Right cardiac atrium (tissue), 5 donors: ENCODE data around the gene CLDN14. TPM values are rescaled to one million over a fixed set of nuclear protein-coding genes. Genes with fewer than 3 reads are reported as not detected.

ENCODE experiments used
- ATAC-seq, 2 donors: fragments of 200-7000 bp; cut with Tn5 transposase; one replicate each; pipeline versions ENCODE4 v1.8.0 to v1.9.1; 2020; ENCODE audit warnings: moderate library complexity in 2 of 2, mild to moderate bottlenecking in 1 of 2
- DNase-seq, 3 donors: peaks; one replicate each; pipeline ENCODE4 v3.0.0-alpha.2; 2020
- H3K27ac ChIP-seq: one replicate; pipeline ENCODE4 v1.5.1; 2013; ENCODE audit warnings: mild to moderate bottlenecking, low read length, control low read depth, moderate library complexity
- H3K27me3 ChIP-seq: one replicate; pipeline ENCODE4 v1.6.1; 2013; ENCODE audit not compliant: control insufficient read depth, insufficient read depth
- H3K4me1 ChIP-seq: one replicate; pipeline ENCODE4 v1.6.1; 2013; ENCODE audit warnings: low read length; ENCODE audit not compliant: control insufficient read depth, insufficient read depth
- H3K4me3 ChIP-seq: one replicate; pipeline ENCODE4 v1.5.1; 2013; ENCODE audit warnings: low read length, control low read depth
- H3K9me3 ChIP-seq: one replicate; pipeline ENCODE4 v1.6.1; 2013; ENCODE audit warnings: low read length; ENCODE audit not compliant: control insufficient read depth
- WGBS: extraction: QIAGEN DNeasy Blood & Tissue Kit; methylation state at CpG from one replicate; pipeline ENCODE4 v1.1.7; 2013; 5-methylcytosine and 5-hydroxymethylcytosine counted together
- intact Hi-C, 4 donors: fragments of 100-400 bp; cut with DNase I; formaldehyde crosslinking; loops; one replicate each; pipeline versions ENCODE4 v1.11.0 to v1.14.0; 2022 to 2023
- polyA plus RNA-seq: library from polyadenylated mRNA; stranded (reverse); fragments of 200-250 nt; gene quantifications from one replicate; pipeline ENCODE4 v1.2.3, GENCODE V29; 2013
- total RNA-seq, 4 donors: library from RNA; stranded (reverse); fragmentation: NEBNext Ultra II Directional; extraction: Animal tissue kit (Norgen Biotek cat#: 25700); gene quantifications; one replicate each; pipeline ENCODE4 v1.2.1, GENCODE V29; 2021
- donor health status: healthy with polysubstance abuse.
- donor health status: DM: no; HTN: yes; CAD: no.
- donor health status: DM: no; HTN: no; CAD: no.
- donor health status: DM: no; HTN: yes; CAD: no; lungs with severe emphysema.
- donor health status: DM: yes; HTN: yes; CAD: no.

Gene CLDN14
- total and polyA plus RNA-seq, 5 donors: not detected

DNA sequence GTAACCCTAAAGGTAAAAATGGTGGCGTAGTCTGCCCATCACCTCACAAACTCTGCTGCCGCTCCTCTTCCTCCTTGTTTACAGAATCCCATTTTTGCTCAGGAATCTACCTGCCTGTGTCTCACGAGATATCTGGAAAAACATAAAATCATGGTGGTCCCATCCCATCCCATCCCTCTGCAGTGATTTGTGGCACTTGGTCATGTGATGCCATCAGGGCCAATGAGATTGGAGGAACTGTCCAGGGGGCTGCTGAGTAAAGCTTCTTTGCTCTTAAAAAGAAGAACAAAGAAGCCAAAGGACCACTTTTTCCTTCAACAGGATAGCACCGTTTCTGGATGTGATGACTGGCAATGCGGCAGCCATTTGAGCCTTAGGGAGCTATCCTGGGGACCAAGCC is 33.0 kb upstream of the CLDN14 start:
- 70% methylated on average over 5 of the region's 5 CpGs for WGBS
- H3K9me3 ChIP-seq: no peaks in the 10 kb centered on the region
- no peaks in the 10 kb centered on the region for H3K27me3 ChIP-seq
- ATAC-seq: no peak
- intact Hi-C loops: no loop called here
- DNase-seq: no peak
- no peaks in the 10 kb centered on the region for H3K4me1 ChIP-seq
- no peak overlapping the region for H3K4me3 ChIP-seq
- no peak overlapping the region for H3K27ac ChIP-seq

DNA sequence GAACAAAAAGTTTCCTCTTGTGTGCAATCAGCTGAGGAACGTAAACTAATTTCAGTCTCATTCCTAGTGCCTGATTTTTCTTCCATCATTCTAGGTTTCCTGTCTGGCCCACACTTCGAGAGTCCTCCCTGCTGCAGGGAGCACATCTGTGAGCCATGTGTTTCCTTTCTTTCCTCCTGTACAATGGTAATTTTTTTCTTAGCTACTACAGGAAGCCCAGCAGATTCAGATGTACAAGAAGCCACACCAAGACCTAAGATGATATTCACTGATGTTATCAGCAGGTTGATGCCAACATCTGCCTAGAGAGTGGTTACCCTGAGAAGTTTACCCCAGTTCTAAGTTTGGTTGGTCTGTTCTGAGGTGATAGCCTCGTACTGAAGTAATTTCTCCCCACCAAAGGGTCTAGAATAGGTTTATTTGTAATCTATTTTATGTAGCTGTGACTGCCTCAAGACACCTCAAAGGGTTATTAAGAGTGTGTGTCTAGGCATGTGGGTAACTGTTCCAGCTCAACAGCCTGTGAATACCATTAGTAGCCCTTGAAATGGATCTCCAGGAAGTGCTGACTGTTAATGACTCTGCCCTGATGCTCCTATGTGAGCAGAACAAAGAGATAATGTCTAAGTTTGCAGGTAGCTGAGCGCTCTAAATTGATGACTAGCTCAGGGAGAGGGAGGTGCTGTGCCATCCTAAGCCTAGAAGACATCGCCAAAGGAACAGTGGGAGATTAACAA is 31.7 kb upstream of the CLDN14 start:
- WGBS: 68% methylated on average over 5 of the region's 5 CpGs
- DNase-seq: no peak
- no peak overlapping the region for H3K27ac ChIP-seq
- no peaks in the 10 kb centered on the region for H3K4me1 ChIP-seq
- H3K9me3 ChIP-seq: no peaks in the 10 kb centered on the region
- ATAC-seq: no peak
- no peak overlapping the region for H3K4me3 ChIP-seq
- intact Hi-C loops: no loop called here
- H3K27me3 ChIP-seq: no peaks in the 10 kb centered on the region

GRCh38 chr21:36510911-36511310 is 31.0 kb upstream of the CLDN14 start:
- H3K4me1 ChIP-seq: no peaks in the 10 kb centered on the region
- no peak overlapping the region for H3K4me3 ChIP-seq
- intact Hi-C loops: no loop called here
- no peak for ATAC-seq
- no peaks in the 10 kb centered on the region for H3K27me3 ChIP-seq
- WGBS: 72% methylated on average over 6 of the region's 6 CpGs
- H3K27ac ChIP-seq: no peak overlapping the region
- H3K9me3 ChIP-seq: no peaks in the 10 kb centered on the region
- DNase-seq: no peak

GRCh38 chr21:36509973-36510664 is 30.2 kb upstream of the CLDN14 start:
- no peak for DNase-seq
- Histone ChIP-seq H3K27me3 (no peaks in the 10 kb centered on the region), H3K4me3 (no peak overlapping the region), H3K27ac (no peak overlapping the region), H3K4me1 (no peaks in the 10 kb centered on the region), H3K9me3 (no peaks in the 10 kb centered on the region)
- intact Hi-C loops: loop anchor here in 2 of 4 donors (10.0 kb wide), 1 partner anchor 415 kb away; no protein-coding TSS in a partner anchor
- 86% methylated on average over 9 of the region's 9 CpGs for WGBS
- no peak for ATAC-seq

DNA sequence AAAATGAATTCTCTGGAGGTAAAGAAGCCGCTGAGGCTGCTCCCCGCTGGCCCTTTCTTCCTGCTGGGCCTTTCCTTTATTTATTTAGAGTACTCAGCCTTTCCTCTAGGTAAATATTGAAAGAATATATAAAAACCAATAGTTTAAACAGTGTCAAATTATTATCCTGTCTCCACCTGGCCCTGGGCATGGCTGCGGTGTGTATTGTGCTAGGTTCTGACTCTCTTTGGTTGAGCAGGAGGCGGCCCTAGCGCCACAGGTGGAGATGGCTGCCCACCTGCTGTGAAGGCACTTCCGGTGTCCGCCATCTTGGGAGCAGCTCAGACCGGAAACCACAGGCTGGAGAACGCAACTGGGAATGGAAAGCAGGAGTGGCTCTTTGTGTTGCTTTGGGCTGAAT is 29.0 kb upstream of the CLDN14 start:
- no peak overlapping the region for H3K4me3 ChIP-seq
- WGBS: 95% methylated on average over 9 of the region's 9 CpGs
- intact Hi-C loops: loop anchor here in 2 of 4 donors (10.0 kb wide), 1 partner anchor 416 kb away; no protein-coding TSS in a partner anchor

GRCh38 chr21:36507397-36508018 is 27.6 kb upstream of the CLDN14 start:
- Histone ChIP-seq H3K9me3 (no peaks in the 10 kb centered on the region), H3K27me3 (no peaks in the 10 kb centered on the region), H3K4me3 (no peak overlapping the region), H3K4me1 (no peaks in the 10 kb centered on the region), H3K27ac (no peak overlapping the region)
- 71% methylated on average over 9 of the region's 9 CpGs for WGBS
- intact Hi-C loops: loop anchor here in 2 of 4 donors (10.0 kb wide), 1 partner anchor 417 kb away; no protein-coding TSS in a partner anchor
- DNase-seq: no peak
- ATAC-seq: no peak

More for the DNA sequence above, 29.0 kb upstream of the CLDN14 start:
- Histone ChIP-seq H3K9me3 (no peaks in the 10 kb centered on the region), H3K4me1 (no peaks in the 10 kb centered on the region), H3K27ac (no peak overlapping the region), H3K27me3 (no peaks in the 10 kb centered on the region)
- DNase-seq: no peak
- no peak for ATAC-seq

- no peak overlapping the region for H3K27ac ChIP-seq
- intact Hi-C loops: loop anchor here in 2 of 4 donors (10.0 kb wide), 1 partner anchor 418 kb away; no protein-coding TSS in a partner anchor
- no peaks in the 10 kb centered on the region for H3K4me1 ChIP-seq
- ATAC-seq (no peak), DNase-seq (no peak)
- H3K9me3 ChIP-seq: no peaks in the 10 kb centered on the region
- 83% methylated on average over 9 of the region's 9 CpGs for WGBS
- H3K27me3 ChIP-seq: no peaks in the 10 kb centered on the region
- H3K4me3 ChIP-seq: no peak overlapping the region
Observed at GRCh38 chr21:36506482-36506881, 26.6 kb upstream of the CLDN14 start.

- WGBS: 33% methylated on average over 5 of the region's 5 CpGs
- DNase-seq: no peak
Observed at GRCh38 chr21:36504067-36505058, 24.4 kb upstream of the CLDN14 start.

DNA sequence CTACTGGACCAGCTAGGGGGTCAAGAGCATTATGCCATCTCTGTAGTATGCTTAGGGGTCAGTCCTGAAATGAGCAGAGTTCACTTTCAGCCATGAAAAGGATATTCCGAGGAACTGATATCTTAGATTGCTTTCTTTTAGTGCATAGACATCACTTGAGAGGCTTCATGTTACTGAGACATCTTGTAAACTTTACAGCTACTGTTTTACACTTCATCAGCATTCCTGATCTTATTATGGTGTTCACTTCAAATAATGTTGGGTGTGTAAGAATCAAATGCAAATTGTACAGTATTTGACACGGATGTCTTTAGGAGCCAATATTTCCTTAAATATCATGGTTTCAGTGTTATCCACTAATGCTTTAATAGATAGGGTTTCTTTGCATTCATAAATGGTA is 22.4 kb upstream of the CLDN14 start:
- no peaks in the 10 kb centered on the region for H3K9me3 ChIP-seq
- no peak for ATAC-seq
- intact Hi-C loops: loop anchor here in 3 of 4 donors (5.0 to 10.0 kb wide), 2 partner anchors 422 to 425 kb away; no protein-coding TSS in a partner anchor
- no peak for DNase-seq
- no peaks in the 10 kb centered on the region for H3K27me3 ChIP-seq
- WGBS: 79% methylated on average over 2 of the region's 2 CpGs
- H3K4me1 ChIP-seq: no peaks in the 10 kb centered on the region
- no peak overlapping the region for H3K27ac ChIP-seq
- H3K4me3 ChIP-seq: no peak overlapping the region

More at GRCh38 chr21:36504067-36505058, 24.4 kb upstream of the CLDN14 start:
- intact Hi-C loops: loop anchor here (2.0 to 10.0 kb wide), 3 partner anchors 420 to 423 kb away; no protein-coding TSS in a partner anchor
- Histone ChIP-seq H3K4me3 (no peak overlapping the region), H3K27ac (no peak overlapping the region), H3K27me3 (no peaks in the 10 kb centered on the region), H3K4me1 (no peaks in the 10 kb centered on the region), H3K9me3 (no peaks in the 10 kb centered on the region)
- ATAC-seq: peak; percentile 55 to 82

- no peak for DNase-seq
- Histone ChIP-seq H3K4me3 (no peak overlapping the region), H3K27me3 (no peaks in the 10 kb centered on the region), H3K4me1 (no peaks in the 10 kb centered on the region), H3K27ac (no peak overlapping the region), H3K9me3 (no peaks in the 10 kb centered on the region)
- intact Hi-C loops: loop anchor here in 3 of 4 donors (5.0 to 10.0 kb wide), 2 partner anchors 423 to 426 kb away; no protein-coding TSS in a partner anchor
- ATAC-seq: peak in 1 of 2 donors; percentile 13
- 58% methylated on average over 4 of the region's 4 CpGs for WGBS
Observed at GRCh38 chr21:36501589-36501892, 21.6 kb upstream of the CLDN14 start.
